Stimulated activated CD8-positive, alpha-beta memory T cell treated with anti-CD3 and anti-CD28 coated beads, Interleukin-15, amount 100 ng/mL, for 48 hours (primary cell): ENCODE data around the gene ST6GALNAC1.

Experiments
- DNase-seq, 2 donors: peaks; one replicate each; pipeline ENCODE4 v3.0.0-alpha.2; 2020; ENCODE audit warnings: low read depth in 2 of 2

ST6GALNAC1 gene

GRCh38 chr17:76578376-76578775 is 65.2 kb downstream of the ST6GALNAC1 start:
- DNase-seq, result no peak

- DNase-seq, result no peak
These were observed 65.7 kb downstream of the ST6GALNAC1 start for GRCh38 chr17:76577876-76578275.

GRCh38 chr17:76576189-76576588 is 67.4 kb downstream of the ST6GALNAC1 start:
- no peak for DNase-seq

GRCh38 chr17:76575570-76575969 is 68.0 kb downstream of the ST6GALNAC1 start:
- no peak for DNase-seq
